OCI-LY3 (cell line): ENCODE data around the gene DNAH14.

Experiments
- H2AFZ ChIP-seq: fragments of 200-600, 300-600 bp; shearing (Covaris generic); 2 replicates; pipeline ENCODE4 v1.6.0; 2014; ENCODE audit warnings: antibody characterized with exemption, low read depth, low read length
- H3K27ac ChIP-seq: fragments of 200-600, 300-600 bp; sonication (generic); 2 replicates; pipeline ENCODE4 v1.5.1; 2014; ENCODE audit warnings: mild to moderate bottlenecking, low read length, moderate library complexity, mixed read lengths
- H3K27me3 ChIP-seq: fragments of 200-600, 300-600 bp; sonication (generic); 2 replicates; pipeline ENCODE4 v1.6.1; 2014; ENCODE audit warnings: low read depth, low read length, mixed read lengths
- H3K36me3 ChIP-seq: fragments of 200-600, 300-600 bp; sonication (generic); replicated peaks from 2 replicates; pipeline ENCODE3; 2014; ENCODE audit warnings: low read depth, low read length, mixed read lengths
- H3K4me1 ChIP-seq: fragments of 300-600, 200-600 bp; sonication (generic); 2 replicates; pipeline ENCODE4 v1.6.1; 2014; ENCODE audit warnings: low read length, mixed read lengths
- H3K4me2 ChIP-seq: fragments of 200-600, 300-600 bp; sonication (generic); 2 replicates; pipeline ENCODE4 v1.6.1; 2014; ENCODE audit warnings: low read length, mixed read lengths
- H3K4me3 ChIP-seq: fragments of 300-600, 200-600 bp; sonication (generic); 2 replicates; pipeline ENCODE4 v1.5.1; 2014; ENCODE audit warnings: antibody characterized with exemption, mild to moderate bottlenecking, low read length, moderate library complexity
- H3K79me2 ChIP-seq: fragments of 300-600, 200-600 bp; shearing (Covaris generic); 2 replicates; pipeline ENCODE4 v1.6.1; 2014; ENCODE audit warnings: mild to moderate bottlenecking, low read length, mixed read lengths
- H3K9ac ChIP-seq: fragments of 300-600, 200-600 bp; shearing (Covaris generic); 2 replicates; pipeline ENCODE4 v1.6.0; 2014; ENCODE audit warnings: mild to moderate bottlenecking, low read length, moderate library complexity
- H3K9me3 ChIP-seq: fragments of 200-600, 300-600 bp; shearing (Covaris generic); 2 replicates; pipeline ENCODE4 v1.6.1; 2014; ENCODE audit warnings: low read length, mixed read lengths; ENCODE audit not compliant: insufficient read depth
- H4K20me1 ChIP-seq: fragments of 200-600, 300-600 bp; sonication (generic); 2 replicates; pipeline ENCODE4 v1.6.1; 2016; ENCODE audit warnings: low read length, mixed read lengths; ENCODE audit not compliant: insufficient read depth
- EZH2phosphoT487 ChIP-seq: fragments of 200-600 bp; shearing (Covaris generic); IDR thresholded peaks from 2 replicates; pipeline ENCODE4 v1.6.1; 2018; ENCODE audit warnings: antibody characterized with exemption, mixed run types, low read depth
- TF ChIP-seq, protein P1 (sequence below): fragments of 200-600, 300-600 bp; sonication (generic); IDR thresholded peaks from 2 replicates; pipeline ENCODE4 v1.5.1; 2014; ENCODE audit warnings: antibody characterized with exemption, low read length, low read depth

The DNAH14 gene

DNA sequence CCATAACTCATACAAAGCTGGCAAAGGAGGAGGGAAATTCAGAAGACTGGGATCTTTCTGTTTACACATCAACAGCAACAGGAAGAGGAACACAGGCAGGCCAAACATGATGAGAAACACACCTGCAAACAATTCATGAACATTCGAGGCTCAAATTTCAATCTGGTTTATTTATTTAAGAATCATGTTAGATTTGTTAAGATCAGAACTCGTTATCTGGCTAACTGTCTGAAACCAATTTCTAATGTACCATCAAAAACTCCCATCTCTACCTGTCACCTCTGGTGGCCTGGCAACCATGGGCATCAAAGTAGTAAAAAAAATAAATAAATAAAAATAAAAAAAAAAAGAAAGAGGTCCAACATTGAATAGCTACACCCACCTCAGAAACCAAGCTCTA lies 488.6 kb downstream of the DNAH14 start:
- H3K36me3 ChIP-seq = peaks cover 82% of the 10 kb centered on the region
- H3K27me3 ChIP-seq = no peaks in the 10 kb centered on the region
- H3K4me3 ChIP-seq = no peak overlapping the region
- H3K4me1 ChIP-seq = peaks cover 7% of the 10 kb centered on the region
- no peaks in the 10 kb centered on the region for H3K9me3 ChIP-seq
- H4K20me1 ChIP-seq = peaks cover 30% of the 10 kb centered on the region
- no peak overlapping the region for H3K9ac ChIP-seq
- peaks cover 83% of the 10 kb centered on the region for H3K79me2 ChIP-seq
- no peak for TF ChIP-seq EZH2phosphoT487
- TF ChIP-seq, protein P1, sequence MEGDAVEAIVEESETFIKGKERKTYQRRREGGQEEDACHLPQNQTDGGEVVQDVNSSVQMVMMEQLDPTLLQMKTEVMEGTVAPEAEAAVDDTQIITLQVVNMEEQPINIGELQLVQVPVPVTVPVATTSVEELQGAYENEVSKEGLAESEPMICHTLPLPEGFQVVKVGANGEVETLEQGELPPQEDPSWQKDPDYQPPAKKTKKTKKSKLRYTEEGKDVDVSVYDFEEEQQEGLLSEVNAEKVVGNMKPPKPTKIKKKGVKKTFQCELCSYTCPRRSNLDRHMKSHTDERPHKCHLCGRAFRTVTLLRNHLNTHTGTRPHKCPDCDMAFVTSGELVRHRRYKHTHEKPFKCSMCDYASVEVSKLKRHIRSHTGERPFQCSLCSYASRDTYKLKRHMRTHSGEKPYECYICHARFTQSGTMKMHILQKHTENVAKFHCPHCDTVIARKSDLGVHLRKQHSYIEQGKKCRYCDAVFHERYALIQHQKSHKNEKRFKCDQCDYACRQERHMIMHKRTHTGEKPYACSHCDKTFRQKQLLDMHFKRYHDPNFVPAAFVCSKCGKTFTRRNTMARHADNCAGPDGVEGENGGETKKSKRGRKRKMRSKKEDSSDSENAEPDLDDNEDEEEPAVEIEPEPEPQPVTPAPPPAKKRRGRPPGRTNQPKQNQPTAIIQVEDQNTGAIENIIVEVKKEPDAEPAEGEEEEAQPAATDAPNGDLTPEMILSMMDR = no peak
- H2AFZ ChIP-seq = no peak overlapping the region
- H3K4me2 ChIP-seq = no peak overlapping the region
- no peak overlapping the region for H3K27ac ChIP-seq

DNA sequence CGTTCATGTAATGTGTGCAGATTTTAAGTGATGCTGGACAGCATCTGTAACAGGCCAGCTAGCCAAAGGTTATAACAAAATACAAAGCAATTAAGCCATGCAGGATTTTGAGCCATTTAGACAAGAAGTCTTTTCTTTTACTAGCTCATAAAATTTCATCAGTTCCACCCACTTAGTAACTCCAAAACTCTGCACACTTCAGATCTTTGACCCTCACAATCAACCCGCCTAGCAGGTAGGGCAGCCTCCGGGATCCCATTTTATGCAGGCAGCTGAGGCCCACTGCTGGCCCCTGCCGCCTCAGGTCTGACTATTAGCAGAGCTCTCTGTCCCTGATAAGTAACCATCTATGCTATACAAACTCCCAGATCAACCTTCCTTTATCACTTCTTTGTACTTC lies 489.1 kb downstream of the DNAH14 start:
- no peaks in the 10 kb centered on the region for H3K9me3 ChIP-seq
- no peak overlapping the region for H2AFZ ChIP-seq
- peaks cover 11% of the 10 kb centered on the region for H3K4me1 ChIP-seq
- no peak overlapping the region for H3K4me3 ChIP-seq
- no peaks in the 10 kb centered on the region for H3K27me3 ChIP-seq
- peaks cover 77% of the 10 kb centered on the region for H3K36me3 ChIP-seq
- TF ChIP-seq, protein P1 = no peak
- no peak for TF ChIP-seq EZH2phosphoT487
- no peak overlapping the region for H3K4me2 ChIP-seq
- no peak overlapping the region for H3K9ac ChIP-seq
- H3K27ac ChIP-seq = no peak overlapping the region
- H3K79me2 ChIP-seq = peaks cover 83% of the 10 kb centered on the region
- H4K20me1 ChIP-seq = peaks cover 35% of the 10 kb centered on the region

DNA sequence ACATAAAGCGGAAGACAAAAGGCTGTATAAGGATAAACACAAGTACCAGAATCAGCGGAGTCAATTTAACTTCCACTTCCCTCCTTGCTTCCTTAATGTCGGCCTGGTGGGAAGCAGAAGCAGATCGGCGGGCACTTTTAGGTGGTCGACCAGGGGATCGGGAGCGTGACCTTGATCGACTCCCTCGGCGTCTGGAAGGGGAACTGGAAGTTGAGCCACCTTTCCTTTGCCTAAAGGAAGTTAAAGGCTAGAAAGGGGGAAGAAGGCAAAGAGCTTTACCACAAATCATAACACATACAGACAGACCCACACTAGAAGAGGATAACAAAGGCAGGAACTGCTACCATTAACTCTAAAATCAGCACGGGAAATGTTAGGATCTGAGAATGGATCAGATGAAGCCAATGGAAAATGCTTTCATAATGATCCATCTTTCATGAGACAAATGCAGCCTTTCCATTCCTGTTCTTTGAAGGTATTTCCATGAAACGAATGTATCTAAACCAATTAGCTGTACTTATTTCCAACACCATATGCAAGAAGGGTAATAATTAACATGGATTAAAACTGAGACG lies 492.6 kb downstream of the DNAH14 start:
- no peak for TF ChIP-seq EZH2phosphoT487
- TF ChIP-seq, protein P1 = no peak
- Histone ChIP-seq H4K20me1 (peaks cover 55% of the 10 kb centered on the region), H3K9ac (no peak overlapping the region), H3K27ac (no peak overlapping the region), H3K4me2 (no peak overlapping the region), H3K27me3 (no peaks in the 10 kb centered on the region), H3K4me1 (peaks cover 30% of the 10 kb centered on the region), H3K4me3 (no peak overlapping the region), H2AFZ (no peak overlapping the region), H3K79me2 (peaks cover 90% of the 10 kb centered on the region), H3K9me3 (no peaks in the 10 kb centered on the region), H3K36me3 (peaks cover 51% of the 10 kb centered on the region)

DNA sequence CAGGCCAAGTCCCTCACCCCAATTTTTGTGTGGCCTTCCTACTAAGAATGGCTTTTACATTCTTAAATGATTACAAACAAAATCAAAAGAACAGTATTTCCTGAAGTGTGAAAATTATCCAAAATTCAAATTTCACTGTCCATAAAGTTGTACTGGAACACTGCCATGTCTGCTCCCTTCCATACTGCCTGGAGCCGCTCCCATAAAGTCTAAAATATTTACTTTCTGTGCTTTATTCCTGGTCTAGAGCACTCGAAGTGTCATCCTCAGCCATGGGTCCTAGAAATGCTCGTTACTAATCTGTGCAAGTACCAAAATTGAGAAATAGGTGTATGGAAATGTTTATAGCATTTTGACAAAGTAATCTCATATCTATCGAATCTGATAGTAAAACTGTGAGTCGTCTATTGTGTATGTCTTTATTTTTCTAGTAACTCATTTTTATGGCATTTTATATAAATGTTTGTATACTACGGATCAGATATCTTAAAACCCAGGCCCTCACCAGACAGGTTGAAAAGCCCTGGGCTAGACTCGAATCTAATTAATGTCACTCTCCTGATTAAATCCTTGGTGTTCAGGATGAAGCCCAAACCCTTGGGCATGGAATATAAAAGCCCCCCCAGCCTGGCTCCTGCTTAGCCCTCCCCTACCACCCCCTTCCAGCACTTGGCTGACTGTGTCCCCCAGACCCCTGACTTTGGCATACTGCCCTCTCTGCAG lies 493.5 kb downstream of the DNAH14 start:
- no peak overlapping the region for H3K27ac ChIP-seq
- H3K4me1 ChIP-seq = peaks cover 30% of the 10 kb centered on the region
- no peak overlapping the region for H2AFZ ChIP-seq
- H3K36me3 ChIP-seq = peaks cover 44% of the 10 kb centered on the region
- H3K79me2 ChIP-seq = peaks cover 91% of the 10 kb centered on the region
- no peak for TF ChIP-seq EZH2phosphoT487
- TF ChIP-seq, protein P1 = no peak
- H4K20me1 ChIP-seq = peaks cover 55% of the 10 kb centered on the region
- H3K4me3 ChIP-seq = no peak overlapping the region
- no peaks in the 10 kb centered on the region for H3K27me3 ChIP-seq
- H3K9ac ChIP-seq = no peak overlapping the region
- H3K4me2 ChIP-seq = no peak overlapping the region
- no peaks in the 10 kb centered on the region for H3K9me3 ChIP-seq
